Activated CD4-positive, alpha-beta memory T cell treated with anti-CD3 and anti-CD28 coated beads, Interleukin-2, amount 10 ng/mL, durations not matched to agents 7 days and 5 days (primary cell): ENCODE results near the gene CACNA2D3. TPM values are rescaled to one million over a fixed set of nuclear protein-coding genes. Genes with fewer than 3 reads are reported as not detected.

Experiments
- CTCF ChIA-PET: fragments of 350-600 bp; sonication (Branson Sonifier 250); formaldehyde crosslinking; loops from one replicate; lab custom pipeline; 2021; ENCODE audit warnings: antibody characterized with exemption, inconsistent platforms; lab: Charles Lee
- POLR2A ChIA-PET: fragments of 350-600 bp; sonication (Branson Sonifier 250); formaldehyde crosslinking; loops from one replicate; lab custom pipeline; 2021; ENCODE audit warnings: antibody characterized with exemption; lab: Charles Lee
- DNase-seq: peaks from one replicate; pipeline ENCODE4 v3.0.0-alpha.2; 2020
- H3K27ac Mint-ChIP-seq: one replicate; pipeline ENCODE4 v1.8.0; 2021; ENCODE audit warnings: mild to moderate bottlenecking, mixed read lengths
- H3K27me3 Mint-ChIP-seq: one replicate; pipeline ENCODE4 v1.8.0; 2021; ENCODE audit warnings: mixed read lengths
- H3K36me3 Mint-ChIP-seq: one replicate; pipeline ENCODE4 v1.8.0; 2021; ENCODE audit warnings: low read depth, mixed read lengths
- H3K4me1 Mint-ChIP-seq: one replicate; pipeline ENCODE4 v1.8.0; 2021; ENCODE audit warnings: mixed read lengths
- H3K4me3 Mint-ChIP-seq: one replicate; pipeline ENCODE4 v1.8.0; 2021; ENCODE audit warnings: mild to moderate bottlenecking, mixed read lengths
- H3K9me3 Mint-ChIP-seq: one replicate; pipeline ENCODE4 v1.8.0; 2021; ENCODE audit warnings: mixed read lengths
- total RNA-seq, 2 experiments: library from RNA; stranded (reverse); gene quantifications; one replicate each; pipeline ENCODE4 v1.2.3, GENCODE V29; 2021

Gene CACNA2D3
- total RNA-seq, 2 experiments from 2014 or later = not detected

GRCh38 chr3:54376142-54376807 is 253.9 kb downstream of the CACNA2D3 start:
- Mint-ChIP-seq H3K4me1 (no peaks in the 10 kb centered on the region), H3K4me3 (no peak overlapping the region), H3K27me3 (no peaks in the 10 kb centered on the region), H3K36me3 (no peaks in the 10 kb centered on the region), H3K27ac (no peak overlapping the region), H3K9me3 (no peaks in the 10 kb centered on the region)
- POLR2A ChIA-PET = no interaction called here
- no peak for DNase-seq
- CTCF ChIA-PET = no interaction called here

GRCh38 chr3:54376939-54377578 is 254.7 kb downstream of the CACNA2D3 start:
- ChIA-PET POLR2A (no interaction called here), CTCF (no interaction called here)
- no peaks in the 10 kb centered on the region for H3K27me3 Mint-ChIP-seq
- DNase-seq = no peak
- H3K27ac Mint-ChIP-seq = no peak overlapping the region
- H3K9me3 Mint-ChIP-seq = no peaks in the 10 kb centered on the region
- H3K4me3 Mint-ChIP-seq = no peak overlapping the region
- no peaks in the 10 kb centered on the region for H3K4me1 Mint-ChIP-seq
- H3K36me3 Mint-ChIP-seq = no peaks in the 10 kb centered on the region

- Mint-ChIP-seq H3K4me1 (no peaks in the 10 kb centered on the region), H3K27me3 (no peaks in the 10 kb centered on the region), H3K9me3 (no peaks in the 10 kb centered on the region), H3K36me3 (no peaks in the 10 kb centered on the region), H3K4me3 (no peak overlapping the region), H3K27ac (no peak overlapping the region)
- DNase-seq = no peak
- POLR2A ChIA-PET = no interaction called here
- CTCF ChIA-PET = no interaction called here
Measured at GRCh38 chr3:54378184-54378583, 255.8 kb downstream of the CACNA2D3 start.

GRCh38 chr3:54384279-54384678 is 261.9 kb downstream of the CACNA2D3 start:
- ChIA-PET CTCF (no interaction called here), POLR2A (no interaction called here)
- H3K4me3 Mint-ChIP-seq = no peak overlapping the region
- H3K9me3 Mint-ChIP-seq = no peaks in the 10 kb centered on the region
- no peaks in the 10 kb centered on the region for H3K4me1 Mint-ChIP-seq
- DNase-seq = no peak
- H3K36me3 Mint-ChIP-seq = no peaks in the 10 kb centered on the region
- H3K27ac Mint-ChIP-seq = no peak overlapping the region
- no peaks in the 10 kb centered on the region for H3K27me3 Mint-ChIP-seq

GRCh38 chr3:54390582-54390981 is 268.2 kb downstream of the CACNA2D3 start:
- Mint-ChIP-seq H3K4me1 (no peaks in the 10 kb centered on the region), H3K4me3 (no peak overlapping the region), H3K9me3 (peaks cover 2% of the 10 kb centered on the region), H3K27me3 (no peaks in the 10 kb centered on the region), H3K27ac (no peak overlapping the region), H3K36me3 (no peaks in the 10 kb centered on the region)
- ChIA-PET CTCF (no interaction called here), POLR2A (no interaction called here)
- no peak for DNase-seq

- POLR2A ChIA-PET = no interaction called here
- Mint-ChIP-seq H3K27me3 (no peaks in the 10 kb centered on the region), H3K36me3 (no peaks in the 10 kb centered on the region)
Measured at GRCh38 chr3:54393150-54393549, 270.8 kb downstream of the CACNA2D3 start.

GRCh38 chr3:54408328-54408727 is 286.0 kb downstream of the CACNA2D3 start:
- H3K27ac Mint-ChIP-seq = no peak overlapping the region
- no peaks in the 10 kb centered on the region for H3K27me3 Mint-ChIP-seq
- POLR2A ChIA-PET = no interaction called here
- no peaks in the 10 kb centered on the region for H3K4me1 Mint-ChIP-seq
- no peaks in the 10 kb centered on the region for H3K9me3 Mint-ChIP-seq
- H3K4me3 Mint-ChIP-seq = no peak overlapping the region
- CTCF ChIA-PET = interaction anchor here (0.6 kb wide), 1 partner anchor 386 kb away, joined by 3 read pairs; no protein-coding TSS in a partner anchor
- no peaks in the 10 kb centered on the region for H3K36me3 Mint-ChIP-seq
- DNase-seq = no peak

More at GRCh38 chr3:54393150-54393549, 270.8 kb downstream of the CACNA2D3 start:
- peaks cover 2% of the 10 kb centered on the region for H3K9me3 Mint-ChIP-seq
- H3K27ac Mint-ChIP-seq = no peak overlapping the region
- no peaks in the 10 kb centered on the region for H3K4me1 Mint-ChIP-seq
- DNase-seq = no peak
- no peak overlapping the region for H3K4me3 Mint-ChIP-seq
- CTCF ChIA-PET = no interaction called here

- Mint-ChIP-seq H3K27me3 (no peaks in the 10 kb centered on the region), H3K9me3 (no peaks in the 10 kb centered on the region), H3K4me3 (no peak overlapping the region), H3K36me3 (no peaks in the 10 kb centered on the region), H3K27ac (no peak overlapping the region), H3K4me1 (no peaks in the 10 kb centered on the region)
- ChIA-PET CTCF (no interaction called here), POLR2A (no interaction called here)
- no peak for DNase-seq
Measured at GRCh38 chr3:54421943-54422342, 299.6 kb downstream of the CACNA2D3 start.

- no peaks in the 10 kb centered on the region for H3K4me1 Mint-ChIP-seq
- no peak overlapping the region for H3K4me3 Mint-ChIP-seq
- no peaks in the 10 kb centered on the region for H3K9me3 Mint-ChIP-seq
- ChIA-PET CTCF (interaction anchor here (0.7 kb wide), 1 partner anchor 643 kb away, joined by 3 read pairs; no protein-coding TSS in a partner anchor), POLR2A (no interaction called here)
- no peak overlapping the region for H3K27ac Mint-ChIP-seq
- no peak for DNase-seq
- H3K27me3 Mint-ChIP-seq = no peaks in the 10 kb centered on the region
- no peaks in the 10 kb centered on the region for H3K36me3 Mint-ChIP-seq
Measured at GRCh38 chr3:54424292-54424691, 301.9 kb downstream of the CACNA2D3 start.

- DNase-seq = no peak
- Mint-ChIP-seq H3K27ac (no peak overlapping the region), H3K9me3 (no peaks in the 10 kb centered on the region), H3K36me3 (no peaks in the 10 kb centered on the region), H3K27me3 (no peaks in the 10 kb centered on the region), H3K4me1 (no peaks in the 10 kb centered on the region), H3K4me3 (no peak overlapping the region)
- POLR2A ChIA-PET = no interaction called here
- CTCF ChIA-PET = no interaction called here
Measured at GRCh38 chr3:54426381-54426780, 304.0 kb downstream of the CACNA2D3 start.

- Mint-ChIP-seq H3K9me3 (no peaks in the 10 kb centered on the region), H3K27ac (no peak overlapping the region), H3K4me3 (no peak overlapping the region), H3K27me3 (no peaks in the 10 kb centered on the region), H3K4me1 (no peaks in the 10 kb centered on the region), H3K36me3 (no peaks in the 10 kb centered on the region)
- DNase-seq = no peak
- POLR2A ChIA-PET = no interaction called here
- CTCF ChIA-PET = interaction anchor here (0.9 to 2.2 kb wide), 3 partner anchors 9 to 488 kb away, joined by 3 to 7 read pairs (median 4); no protein-coding TSS in a partner anchor
Measured at GRCh38 chr3:54427501-54427900, 305.1 kb downstream of the CACNA2D3 start.

GRCh38 chr3:54427941-54428871 is 305.9 kb downstream of the CACNA2D3 start:
- peak; percentile 41 for DNase-seq
- H3K27ac Mint-ChIP-seq = no peak overlapping the region
- H3K27me3 Mint-ChIP-seq = no peaks in the 10 kb centered on the region
- ChIA-PET POLR2A (no interaction called here), CTCF (interaction anchor here (0.9 to 2.2 kb wide), 3 partner anchors 10 to 489 kb away, joined by 3 to 7 read pairs (median 4); no protein-coding TSS in a partner anchor)
- H3K4me3 Mint-ChIP-seq = no peak overlapping the region
- H3K4me1 Mint-ChIP-seq = no peaks in the 10 kb centered on the region
- no peaks in the 10 kb centered on the region for H3K36me3 Mint-ChIP-seq
- no peaks in the 10 kb centered on the region for H3K9me3 Mint-ChIP-seq

- ChIA-PET POLR2A (no interaction called here), CTCF (no interaction called here)
- Mint-ChIP-seq H3K9me3 (no peaks in the 10 kb centered on the region), H3K4me3 (no peak overlapping the region), H3K27me3 (no peaks in the 10 kb centered on the region), H3K27ac (no peak overlapping the region), H3K4me1 (no peaks in the 10 kb centered on the region), H3K36me3 (no peaks in the 10 kb centered on the region)
- DNase-seq = no peak
Measured at GRCh38 chr3:54432975-54433374, 310.6 kb downstream of the CACNA2D3 start.
